ENCODE data around the gene HTR6. TPM values are rescaled to one million over a fixed set of nuclear protein-coding genes. Genes with fewer than 3 reads are reported as not detected.

Gene HTR6
- total RNA-seq: not detected
- long read RNA-seq, donor 1: 0 reads
- long read RNA-seq, donor 2: 0 reads

GRCh38 chr1:19664453-19665185 is at the start of gene HTR6:
Gene HTR6, plus strand, starts transcription at chr1:19664875. Its CDS starts 879 bp downstream, at chr1:19665754.
- Histone ChIP-seq H3K9me3 (no peaks in the 10 kb centered on the region), H3K4me3 (no peak within 1 kb of the TSS), H3K36me3 (ENCODE audit: low read depth) (no peaks in the 10 kb centered on the region), H3K4me1 (ENCODE audit: low read depth) (peaks cover 7% of the 10 kb centered on the region)
- no peak for TF ChIP-seq CTCF (IDR thresholded peaks at IDR 0.05)
- ATAC-seq (peak; percentile 10), DNase-seq (peak in 1 of 3 donors; percentile 30)
- intact Hi-C loops (cut with DNase I, micrococcal nuclease): no loop called here

DNA sequence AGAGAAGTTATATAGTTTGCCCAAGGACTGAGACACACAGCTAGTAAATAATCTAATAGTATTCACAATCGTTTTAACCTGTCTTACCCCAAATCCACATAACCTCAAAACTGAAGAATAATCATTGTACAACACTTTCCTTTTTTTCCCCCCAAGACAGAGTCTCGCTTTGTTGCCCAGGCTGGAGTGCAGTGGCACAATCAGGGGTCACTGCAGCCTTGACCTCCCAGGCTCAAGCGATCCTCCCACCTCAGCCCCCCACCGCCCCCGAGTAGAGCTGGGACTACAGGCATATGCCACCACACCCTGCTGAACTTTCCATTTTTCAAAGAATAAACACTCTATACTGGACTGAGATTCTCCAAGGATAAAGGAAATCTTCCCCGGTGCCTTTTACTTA is 49.2 kb upstream of the HTR6 start:
- intact Hi-C loops (cut with DNase I, micrococcal nuclease): no loop called here
- DNase-seq (no peak), ATAC-seq (no peak)
- TF ChIP-seq CTCF (IDR thresholded peaks at IDR 0.05): no peak
- Histone ChIP-seq H3K36me3 (ENCODE audit: low read depth) (no peaks in the 10 kb centered on the region), H3K4me3 (no peak overlapping the region), H3K4me1 (ENCODE audit: low read depth) (peaks cover 71% of the 10 kb centered on the region), H3K9me3 (no peaks in the 10 kb centered on the region)

DNA sequence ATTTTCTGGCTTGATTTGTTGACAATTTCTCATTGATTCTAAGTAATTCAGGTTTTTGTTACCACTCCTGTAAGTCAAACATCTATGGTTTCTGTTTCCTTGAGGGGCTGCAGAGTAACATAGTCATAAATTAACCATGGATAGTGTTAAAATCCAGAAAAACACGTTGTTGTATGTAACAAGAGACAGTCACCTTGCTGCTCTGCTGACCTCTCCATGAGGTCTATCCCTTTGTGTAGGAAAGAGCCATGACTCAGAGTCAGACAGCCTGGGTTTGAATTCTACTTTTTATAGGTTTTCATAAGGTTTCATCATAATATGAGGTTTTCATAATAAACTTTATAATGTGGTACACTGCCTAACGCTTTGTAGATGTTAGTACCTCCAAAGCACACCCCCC is 48.2 kb upstream of the HTR6 start:
- ATAC-seq: no peak
- Histone ChIP-seq H3K4me3 (no peak overlapping the region), H3K9me3 (no peaks in the 10 kb centered on the region), H3K4me1 (ENCODE audit: low read depth) (peaks cover 69% of the 10 kb centered on the region), H3K36me3 (ENCODE audit: low read depth) (no peaks in the 10 kb centered on the region)
- no peak for TF ChIP-seq CTCF (IDR thresholded peaks at IDR 0.05)
- intact Hi-C loops (cut with DNase I, micrococcal nuclease): no loop called here
- no peak for DNase-seq

- no peak for ATAC-seq
- Histone ChIP-seq H3K36me3 (ENCODE audit: low read depth) (no peaks in the 10 kb centered on the region), H3K4me3 (no peak overlapping the region), H3K9me3 (no peaks in the 10 kb centered on the region), H3K4me1 (ENCODE audit: low read depth) (peaks cover 64% of the 10 kb centered on the region)
- no peak for DNase-seq
- TF ChIP-seq CTCF (IDR thresholded peaks at IDR 0.05): no peak
- intact Hi-C loops (cut with DNase I, micrococcal nuclease): no loop called here
These were observed 47.3 kb upstream of the HTR6 start for GRCh38 chr1:19617376-19617775.

GRCh38 chr1:19618428-19618827 is 46.2 kb upstream of the HTR6 start:
- no peak for TF ChIP-seq CTCF (IDR thresholded peaks at IDR 0.05)
- Histone ChIP-seq H3K9me3 (no peaks in the 10 kb centered on the region), H3K4me1 (ENCODE audit: low read depth) (peaks cover 54% of the 10 kb centered on the region), H3K4me3 (no peak overlapping the region), H3K36me3 (ENCODE audit: low read depth) (no peaks in the 10 kb centered on the region)
- ATAC-seq: no peak
- intact Hi-C loops (cut with DNase I, micrococcal nuclease): no loop called here
- no peak for DNase-seq
